ENCODE data around the gene ZSWIM6.
A peak's percentile ranks its signal among the peaks of the same experiment; 100 is the strongest.
"Not testable (repeated sequence)": the region's sequence is repeated elsewhere in the genome, so short reads cannot be mapped to it uniquely, and the experiment has no call there.

ZSWIM6 gene

DNA sequence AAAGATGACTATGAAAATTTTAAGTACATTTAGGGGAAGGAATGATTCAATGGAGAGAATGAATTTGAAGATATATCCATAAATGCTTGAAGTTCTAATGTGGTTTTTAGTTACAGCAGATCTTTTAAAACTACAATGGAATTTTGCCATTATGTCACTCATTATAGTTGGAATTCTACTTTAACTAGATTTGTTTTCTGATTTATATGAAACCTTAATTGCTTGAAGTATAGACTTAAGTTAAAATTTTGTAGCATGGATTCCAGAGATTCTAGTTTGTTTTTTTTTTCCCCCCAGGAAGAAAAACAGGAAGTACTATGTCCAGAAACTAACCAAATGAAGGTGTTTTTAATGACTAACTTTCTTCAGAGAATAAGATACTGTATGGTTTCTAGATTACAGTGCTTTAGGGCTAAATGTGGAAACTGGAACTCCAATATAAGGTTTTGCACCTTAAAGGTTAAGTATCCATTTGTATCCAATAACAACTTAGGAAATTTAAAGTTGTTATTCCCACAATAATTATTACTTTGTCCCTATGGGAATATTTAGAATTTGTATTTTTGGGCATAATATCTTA, 70.3 kb downstream of the ZSWIM6 start:
- TF ChIP-seq, protein P1, sequence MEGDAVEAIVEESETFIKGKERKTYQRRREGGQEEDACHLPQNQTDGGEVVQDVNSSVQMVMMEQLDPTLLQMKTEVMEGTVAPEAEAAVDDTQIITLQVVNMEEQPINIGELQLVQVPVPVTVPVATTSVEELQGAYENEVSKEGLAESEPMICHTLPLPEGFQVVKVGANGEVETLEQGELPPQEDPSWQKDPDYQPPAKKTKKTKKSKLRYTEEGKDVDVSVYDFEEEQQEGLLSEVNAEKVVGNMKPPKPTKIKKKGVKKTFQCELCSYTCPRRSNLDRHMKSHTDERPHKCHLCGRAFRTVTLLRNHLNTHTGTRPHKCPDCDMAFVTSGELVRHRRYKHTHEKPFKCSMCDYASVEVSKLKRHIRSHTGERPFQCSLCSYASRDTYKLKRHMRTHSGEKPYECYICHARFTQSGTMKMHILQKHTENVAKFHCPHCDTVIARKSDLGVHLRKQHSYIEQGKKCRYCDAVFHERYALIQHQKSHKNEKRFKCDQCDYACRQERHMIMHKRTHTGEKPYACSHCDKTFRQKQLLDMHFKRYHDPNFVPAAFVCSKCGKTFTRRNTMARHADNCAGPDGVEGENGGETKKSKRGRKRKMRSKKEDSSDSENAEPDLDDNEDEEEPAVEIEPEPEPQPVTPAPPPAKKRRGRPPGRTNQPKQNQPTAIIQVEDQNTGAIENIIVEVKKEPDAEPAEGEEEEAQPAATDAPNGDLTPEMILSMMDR (IDR thresholded peaks at IDR 0.05; ENCODE audit: insufficient read depth, low read depth, low read length, missing control alignments), result no peak
- H3K4me3 ChIP-seq (ENCODE audit: low read length), result no peak overlapping the region
- no peak for DNase-seq (ENCODE audit: low read depth)

DNA sequence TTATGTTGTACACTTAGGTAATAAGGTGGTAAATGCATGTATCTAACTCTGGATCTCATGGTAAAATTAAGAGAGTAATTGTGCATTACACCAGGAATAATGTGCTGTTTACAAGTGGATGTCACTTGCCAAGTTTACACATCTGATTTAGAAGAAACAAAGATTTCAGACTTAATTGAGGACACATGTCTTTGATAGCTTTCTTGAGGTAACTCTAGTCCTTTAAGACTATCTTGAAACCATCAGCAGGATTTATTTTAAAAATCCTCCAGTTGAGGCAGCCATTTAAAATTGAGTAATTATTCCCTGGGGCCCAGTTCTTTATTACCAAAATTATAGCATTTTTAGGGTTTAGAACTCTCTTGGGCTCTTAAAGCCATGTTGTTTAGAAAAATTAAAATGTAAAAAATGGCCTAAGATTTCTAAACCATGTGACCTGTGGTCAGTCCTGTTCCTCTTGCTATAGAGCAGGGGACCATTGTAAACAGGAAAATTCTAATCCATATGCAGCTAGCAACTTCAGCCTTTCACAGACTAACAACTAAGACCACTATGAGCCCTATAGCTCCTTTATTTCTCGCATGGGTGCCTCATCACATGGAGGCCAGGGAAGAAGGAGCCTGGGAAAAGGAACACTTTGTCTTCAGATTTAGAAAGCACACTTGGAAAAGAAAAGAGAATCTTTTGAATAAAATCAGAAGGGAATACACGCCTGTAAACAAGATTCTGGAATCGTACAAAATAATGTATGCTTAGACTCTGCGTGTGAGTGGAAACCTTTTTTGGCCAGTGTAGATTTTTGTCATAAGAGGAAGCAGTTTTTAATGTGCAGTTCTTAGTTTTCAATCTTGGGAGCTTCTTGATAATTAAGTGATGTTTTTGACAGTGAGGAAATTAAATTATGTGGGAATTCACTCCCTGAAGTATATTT, 71.2 kb downstream of the ZSWIM6 start:
- no peak for DNase-seq (ENCODE audit: low read depth)
- no peak overlapping the region for H3K4me3 ChIP-seq (ENCODE audit: low read length)
- TF ChIP-seq, protein P1 (IDR thresholded peaks at IDR 0.05; ENCODE audit: insufficient read depth, low read depth, low read length, missing control alignments), result no peak

DNA sequence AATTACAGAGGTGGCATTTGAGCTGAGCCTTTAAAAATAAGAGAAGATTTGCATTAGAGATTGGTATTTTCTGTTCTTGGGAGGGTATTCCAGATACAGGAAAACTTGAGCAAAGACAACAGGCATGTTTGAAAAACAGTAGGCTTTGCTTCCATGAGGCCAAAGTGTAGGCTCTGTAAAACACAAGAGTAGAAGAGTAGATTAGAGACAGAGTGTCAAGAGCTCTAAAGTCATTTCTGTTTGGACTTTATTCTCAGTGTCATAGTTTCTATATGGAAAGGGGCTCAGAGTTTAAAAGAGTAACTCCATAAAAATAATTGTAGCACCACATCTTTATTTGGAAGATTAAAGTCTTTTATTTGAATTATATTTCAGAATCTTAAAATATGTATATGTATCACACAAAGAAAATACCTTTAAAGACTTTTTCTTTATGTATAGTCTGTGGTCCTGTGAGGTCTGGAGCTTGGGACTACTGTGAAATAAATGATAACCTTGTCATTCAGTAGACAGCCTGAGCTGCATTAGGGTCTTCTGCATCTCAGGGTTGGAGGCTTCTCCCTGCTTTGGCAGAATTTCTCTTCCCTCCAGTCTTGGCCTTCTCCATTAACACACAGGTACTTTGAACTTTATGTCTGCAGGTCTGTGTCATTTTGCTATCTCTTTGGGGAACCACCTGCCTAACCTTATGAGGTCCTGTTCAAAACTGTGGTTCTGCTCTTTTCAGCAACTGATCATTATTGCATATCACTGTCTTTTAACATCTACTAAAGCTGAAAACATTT, 73.6 kb downstream of the ZSWIM6 start:
- no peak for DNase-seq (ENCODE audit: low read depth)
- no peak overlapping the region for H3K4me3 ChIP-seq (ENCODE audit: low read length)
- TF ChIP-seq, protein P1 (IDR thresholded peaks at IDR 0.05; ENCODE audit: insufficient read depth, low read depth, low read length, missing control alignments), result no peak

DNA sequence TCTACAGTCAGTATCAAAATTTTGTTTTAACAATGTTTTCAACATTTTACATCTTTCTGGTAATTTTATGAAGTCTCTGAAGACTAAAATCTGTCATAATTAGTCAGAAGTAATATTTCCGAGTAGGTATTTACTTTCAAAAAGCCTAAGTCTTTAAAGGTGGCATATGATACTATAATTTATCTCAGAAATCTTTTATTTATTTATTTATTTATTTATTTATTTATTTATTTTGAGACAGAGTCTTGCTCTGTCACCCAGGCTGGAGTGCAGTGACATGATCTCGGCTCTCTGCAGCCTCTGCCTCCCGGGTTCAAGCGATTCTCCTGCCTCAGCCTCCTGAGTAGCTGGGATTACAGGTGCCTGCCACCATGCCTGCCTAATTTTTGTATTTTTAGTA, 74.4 kb downstream of the ZSWIM6 start:
- not testable (repeated sequence) for H3K4me3 ChIP-seq (ENCODE audit: low read length); DNase-seq (ENCODE audit: low read depth)

DNA sequence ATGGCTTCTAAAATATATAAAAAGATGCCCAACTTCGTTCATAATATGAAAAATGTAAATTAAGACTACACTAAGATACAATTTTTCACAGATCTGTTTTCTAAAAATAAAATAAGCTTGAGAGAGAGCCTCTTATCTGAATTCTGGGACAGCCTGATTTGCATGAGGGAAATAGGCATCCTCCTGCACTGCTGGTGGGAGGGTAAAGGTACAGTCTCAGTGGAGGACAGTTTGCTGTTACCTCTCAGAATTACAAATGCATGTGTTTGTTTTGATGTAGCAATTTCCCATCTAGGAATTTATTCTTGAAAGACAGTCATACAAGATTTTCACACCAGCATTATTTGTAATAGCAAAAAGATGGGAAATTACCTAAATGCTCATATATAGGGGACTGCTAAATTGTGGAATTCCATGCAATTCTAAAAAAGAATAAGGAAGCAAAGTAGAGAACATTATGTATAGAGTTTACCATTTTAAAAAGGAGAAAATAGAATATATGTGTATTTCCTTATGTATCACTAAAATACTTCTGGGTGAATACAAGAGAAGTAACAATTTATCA, 75.7 kb downstream of the ZSWIM6 start:
- no peak overlapping the region for H3K4me3 ChIP-seq (ENCODE audit: low read length)
- TF ChIP-seq, protein P1 (IDR thresholded peaks at IDR 0.05; ENCODE audit: insufficient read depth, low read depth, low read length, missing control alignments), result no peak
- peak; percentile 18 for DNase-seq (ENCODE audit: low read depth)

DNA sequence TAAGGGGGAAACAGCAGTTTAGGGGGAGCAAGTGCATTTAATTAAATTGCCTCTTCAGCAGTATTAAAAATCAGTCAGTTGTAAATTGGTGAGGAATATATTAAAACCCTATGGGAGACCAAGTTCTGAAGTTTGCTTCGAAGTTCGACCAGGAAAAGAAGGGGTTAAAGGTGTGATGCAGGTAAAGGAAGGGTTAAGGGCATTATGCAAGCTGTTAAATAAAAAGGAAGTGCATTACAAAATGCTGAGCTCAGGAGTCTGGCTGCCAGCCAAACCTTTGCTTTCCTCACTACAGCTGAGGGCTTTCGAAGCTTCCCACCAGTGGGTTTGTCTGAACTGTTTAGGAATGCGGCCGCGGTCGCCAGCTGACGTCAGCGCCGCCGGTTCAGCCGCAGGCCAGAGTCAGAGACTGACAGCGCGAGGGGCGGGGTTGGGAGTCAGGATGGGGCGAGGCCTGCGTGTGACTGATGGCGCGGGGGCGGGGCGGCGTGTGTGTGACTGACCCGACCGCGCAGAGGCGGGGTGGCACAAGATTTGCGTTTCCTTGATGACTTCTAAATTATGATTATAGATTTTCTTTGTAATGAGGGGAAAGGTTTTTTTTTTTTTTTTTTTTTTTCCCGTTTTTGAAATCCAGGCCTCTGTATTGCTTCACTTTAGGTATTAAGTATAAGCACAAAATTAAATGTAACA, 76.6 kb downstream of the ZSWIM6 start:
- H3K4me3 ChIP-seq (ENCODE audit: low read length), result peak overlapping the region; percentile 12
- TF ChIP-seq, protein P1 (IDR thresholded peaks at IDR 0.05; ENCODE audit: insufficient read depth, low read depth, low read length, missing control alignments), result no peak

More for the DNA sequence above, 76.6 kb downstream of the ZSWIM6 start:
- DNase-seq (ENCODE audit: low read depth), result peak; percentile 100
